ENCODE data around the gene PNCK.

The PNCK gene

GRCh38 chrX:153640045-153640686 is 33.4 kb downstream of the PNCK start:
- no peak for DNase-seq

DNA sequence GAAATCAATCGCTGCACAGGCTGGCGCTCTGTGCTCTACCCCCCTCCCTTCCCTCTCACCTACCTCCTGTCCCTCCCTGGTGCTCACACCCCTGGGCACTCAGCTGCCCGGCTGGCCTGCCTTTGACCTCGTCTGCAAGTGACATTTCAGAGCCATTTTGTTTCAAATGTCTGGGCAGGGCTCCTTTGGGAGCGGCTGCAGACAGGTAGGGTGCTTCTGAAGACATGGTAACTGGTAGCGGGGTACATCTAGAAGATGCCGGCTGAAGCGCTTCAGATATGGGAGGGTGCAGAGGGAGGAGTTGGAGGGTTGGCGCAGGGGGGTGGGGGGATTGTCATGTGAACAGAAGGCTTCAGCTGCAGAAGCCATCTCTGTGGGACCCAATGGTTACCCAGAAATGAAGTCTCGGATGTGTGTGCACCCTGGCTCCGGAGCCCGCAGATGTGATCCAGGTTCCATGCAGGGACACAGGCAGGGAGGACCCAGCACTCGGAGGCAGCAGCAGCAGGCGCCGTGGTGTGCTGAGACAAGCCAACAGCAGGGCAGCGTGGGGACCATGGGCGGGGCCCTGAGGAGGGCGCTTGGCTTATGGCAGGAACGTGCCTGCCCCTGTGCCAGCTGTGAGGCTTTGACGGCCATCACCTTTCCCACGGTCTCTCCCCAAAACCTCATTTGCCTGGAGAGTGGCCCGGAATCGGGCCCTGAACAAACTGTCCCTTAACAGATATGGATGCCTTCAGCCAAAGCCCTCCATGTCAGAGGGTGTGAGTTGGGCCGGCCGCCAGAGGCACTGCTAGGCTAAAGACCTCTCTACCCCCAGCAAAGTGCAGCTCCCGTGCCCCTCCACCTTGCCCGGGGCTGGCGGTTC is 34.2 kb downstream of the PNCK start:
- no peak for DNase-seq

- DNase-seq = no peak
Measured at GRCh38 chrX:153638436-153639176, 35.0 kb downstream of the PNCK start.

DNA sequence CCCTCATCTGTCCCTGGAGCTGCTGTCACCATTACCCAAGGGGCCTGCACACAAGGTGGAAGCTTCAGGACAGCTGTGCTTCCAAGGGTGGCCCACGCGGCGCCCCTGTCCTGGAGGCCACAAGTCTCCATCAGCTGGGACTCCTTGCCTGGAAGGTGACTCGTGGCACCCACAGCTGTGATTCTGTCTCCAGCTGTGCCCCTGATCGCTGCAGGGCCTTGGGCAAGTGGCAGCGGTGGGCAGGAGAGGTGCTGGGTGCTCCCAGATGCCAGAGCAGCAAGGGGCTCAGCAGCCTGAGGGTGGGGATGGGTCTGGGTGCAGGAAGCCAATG is 35.6 kb downstream of the PNCK start:
- DNase-seq = no peak

GRCh38 chrX:153637121-153638040 is 36.2 kb downstream of the PNCK start:
- no peak for DNase-seq

GRCh38 chrX:153636716-153637115 is 36.9 kb downstream of the PNCK start:
- no peak for DNase-seq

DNA sequence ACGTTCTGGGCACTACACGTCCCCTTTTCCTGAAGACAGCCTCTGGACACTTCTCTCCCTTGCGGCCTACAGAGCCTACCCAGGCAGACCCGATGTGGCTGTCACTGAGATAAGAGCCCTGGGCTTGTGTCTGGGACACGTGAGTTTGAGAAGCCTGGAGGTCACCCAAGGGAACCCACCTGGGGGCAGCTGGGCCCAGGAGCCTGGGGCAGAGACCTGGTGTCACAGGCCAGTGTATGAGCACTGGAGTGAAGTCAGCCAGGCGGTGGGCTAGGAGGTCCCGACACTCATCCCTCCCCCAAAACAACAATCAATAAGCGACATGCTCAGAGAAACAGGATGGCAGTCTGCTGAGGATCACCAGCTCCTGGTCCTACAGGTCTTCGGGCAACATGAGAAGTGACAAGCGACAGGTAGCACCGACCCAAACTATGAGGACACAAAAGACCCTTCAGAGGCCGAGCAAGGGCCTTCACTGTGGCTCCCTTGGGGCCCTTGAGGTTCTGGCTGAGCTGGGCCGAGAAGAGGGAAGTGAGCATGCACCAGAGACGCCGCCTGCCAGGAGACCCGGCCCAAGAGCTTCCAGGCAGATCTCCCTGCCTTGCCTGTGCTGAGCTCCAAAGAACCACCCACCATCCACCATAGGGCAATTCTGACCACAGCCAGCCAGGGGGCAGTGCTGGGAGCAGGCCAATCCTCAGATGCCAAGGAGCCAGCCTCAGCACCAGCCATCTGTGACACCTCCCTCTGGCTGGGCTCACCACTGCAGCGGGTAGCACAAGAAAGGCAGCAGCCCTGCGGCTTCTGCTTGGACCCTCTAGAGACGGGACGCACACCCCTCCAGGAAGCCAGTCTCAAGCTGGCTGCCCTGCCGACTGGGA is 37.6 kb downstream of the PNCK start:
- DNase-seq = no peak

- no peak for DNase-seq
Measured at GRCh38 chrX:153635388-153635787, 38.2 kb downstream of the PNCK start.

DNA sequence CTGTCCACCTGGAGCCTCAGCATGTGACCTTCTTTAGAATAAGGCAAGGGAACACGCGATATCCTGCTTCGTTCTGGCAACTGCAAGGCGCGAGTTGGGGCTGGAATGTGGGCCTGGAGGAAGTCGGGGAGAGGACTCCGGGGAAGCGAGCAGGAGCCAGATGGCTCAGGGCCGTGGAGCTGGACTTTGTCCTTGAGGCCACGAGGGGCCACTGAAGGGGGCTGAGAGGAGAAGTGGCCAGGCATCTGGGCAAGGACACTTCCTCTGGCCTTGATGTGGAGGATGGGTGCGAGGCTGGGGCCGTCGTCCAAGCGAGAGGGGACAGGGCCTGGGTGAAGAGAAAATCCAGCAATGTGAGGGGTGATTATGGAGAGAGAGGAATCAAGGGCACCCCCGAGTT is 38.8 kb downstream of the PNCK start:
- no peak for DNase-seq

DNA sequence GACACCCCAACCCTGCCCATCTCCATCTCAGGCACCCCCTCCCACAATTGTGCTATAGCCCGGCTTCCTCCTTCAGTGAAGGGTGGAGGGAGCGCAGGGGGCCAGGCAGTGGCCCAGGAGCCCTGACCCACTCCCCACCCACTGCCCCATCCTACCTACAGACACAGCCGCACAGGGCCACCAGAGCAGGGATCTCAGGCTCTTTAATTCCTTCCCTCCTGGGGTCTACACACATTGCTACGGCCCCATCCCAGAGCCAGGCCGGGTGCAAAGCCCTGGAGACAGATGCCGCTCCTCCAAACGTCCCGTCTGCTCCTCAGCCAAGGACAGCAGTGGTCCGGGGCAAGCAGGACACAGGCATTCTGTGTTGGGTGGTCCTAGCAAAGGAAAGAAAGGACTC is 39.4 kb downstream of the PNCK start:
- DNase-seq = no peak

- DNase-seq = no peak
Measured at GRCh38 chrX:153633607-153634180, 39.9 kb downstream of the PNCK start.

- no peak for DNase-seq
Measured at GRCh38 chrX:153633048-153633447, 40.6 kb downstream of the PNCK start.

GRCh38 chrX:153632595-153632946 is 41.0 kb downstream of the PNCK start:
- DNase-seq = no peak

GRCh38 chrX:153631907-153632594 is 41.6 kb downstream of the PNCK start:
- no peak for DNase-seq

GRCh38 chrX:153631346-153631745 is 42.3 kb downstream of the PNCK start:
- DNase-seq = no peak

DNA sequence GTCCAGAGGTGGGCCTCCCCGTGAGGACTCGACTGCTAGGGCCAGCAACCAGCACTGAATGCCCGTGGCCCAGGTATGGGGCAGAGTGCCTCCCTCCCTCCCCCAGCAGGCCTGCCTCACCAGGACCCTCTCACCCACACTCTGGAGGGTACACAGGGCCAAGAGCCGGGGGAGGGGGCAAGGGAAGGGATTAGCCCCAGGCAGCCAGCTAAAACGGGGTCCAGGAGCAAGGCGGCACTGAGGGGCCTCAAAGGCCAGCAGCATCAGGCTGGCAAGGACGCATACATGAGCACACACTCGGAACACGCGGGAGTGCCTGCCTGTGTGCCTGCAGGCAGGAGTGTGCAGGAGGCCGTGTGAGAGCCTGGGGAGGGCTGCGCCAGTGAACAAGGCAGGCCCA is 44.9 kb downstream of the PNCK start:
- no peak for DNase-seq

GRCh38 chrX:153628129-153628528 is 45.5 kb downstream of the PNCK start:
- no peak for DNase-seq

DNA sequence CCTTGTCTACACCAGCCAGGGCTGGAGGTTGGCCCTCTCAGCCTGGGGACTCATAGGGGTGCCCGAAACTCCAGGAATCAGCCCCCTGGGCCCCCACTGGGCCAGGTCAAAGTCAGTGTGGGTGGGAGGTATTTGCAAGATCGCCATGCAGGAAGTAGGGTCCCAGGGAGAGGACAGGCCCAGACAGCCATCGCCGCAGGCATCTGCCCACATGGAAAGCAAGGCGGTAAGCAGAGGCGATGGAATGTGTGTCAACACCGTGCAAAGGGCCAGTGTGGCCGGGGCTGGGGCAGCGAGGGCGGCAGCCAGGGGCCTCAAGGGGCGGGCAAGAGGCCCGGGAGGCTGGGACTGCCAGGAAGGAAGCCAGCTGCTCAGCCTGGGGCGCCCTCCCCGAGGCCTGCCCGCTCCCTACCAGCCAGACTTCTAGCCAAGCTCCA is 45.9 kb downstream of the PNCK start:
- no peak for DNase-seq

GRCh38 chrX:153626863-153627674 is 46.5 kb downstream of the PNCK start:
- DNase-seq = no peak

Measured in NCI-H748 treated with DMSO at 0.1 percent for 48 hours (cell line).